ENCODE results near the gene POLR2E. TPM values are rescaled to one million over a fixed set of nuclear protein-coding genes. Genes with fewer than 3 reads are reported as not detected.

Gene POLR2E
- total RNA-seq, 2 experiments from 2014 or later, result 271 to 282 TPM

- ChIA-PET CTCF (interaction anchor here (1.0 to 3.3 kb wide), 7 partner anchors 9 to 209 kb away, joined by 3 to 14 read pairs (median 4); partner anchors contain the start of genes ABCA7 and ARHGAP45), POLR2A (interaction anchor here (0.6 to 1.6 kb wide), 4 partner anchors 10 to 34 kb away, joined by 3 to 5 read pairs (median 3); partner anchors contain the start of gene ARHGAP45)
- peak; percentile 66 for ATAC-seq
- H3K9me3 Mint-ChIP-seq, result peaks cover 14% of the 10 kb centered on the region
- peaks cover 15% of the 10 kb centered on the region for H3K4me1 Mint-ChIP-seq (ENCODE audit: low read depth)
- intact Hi-C loops (cut with micrococcal nuclease), result no loop called here
- peak overlapping the region; percentile 79 for H3K27ac Mint-ChIP-seq
- DNase-seq, result no peak
- H3K4me3 Mint-ChIP-seq, result no peak overlapping the region
- TF ChIP-seq CTCF (IDR thresholded peaks at IDR 0.05), result no peak
- H3K36me3 Mint-ChIP-seq (ENCODE audit: low read depth), result peaks cover 33% of the 10 kb centered on the region
- no peaks in the 10 kb centered on the region for H3K27me3 Mint-ChIP-seq
Observed at GRCh38 chr19:1057176-1057855, 37.9 kb downstream of the POLR2E start.

- ChIA-PET POLR2A (interaction anchor here (0.6 to 1.9 kb wide), 6 partner anchors 12 to 47 kb away, joined by 3 to 5 read pairs (median 3); partner anchors contain the start of genes ARHGAP45 and GPX4), CTCF (interaction anchor here (0.8 to 3.3 kb wide), 3 partner anchors 10 to 211 kb away, joined by 3 to 14 read pairs (median 3); partner anchors contain the start of gene ARHGAP45)
- DNase-seq (no peak), ATAC-seq (no peak)
- no peak overlapping the region for H3K4me3 Mint-ChIP-seq
- peaks cover 20% of the 10 kb centered on the region for H3K4me1 Mint-ChIP-seq (ENCODE audit: low read depth)
- peak overlapping the region; percentile 16 for H3K27ac Mint-ChIP-seq
- no peaks in the 10 kb centered on the region for H3K27me3 Mint-ChIP-seq
- intact Hi-C loops (cut with micrococcal nuclease), result no loop called here
- H3K36me3 Mint-ChIP-seq (ENCODE audit: low read depth), result peaks cover 34% of the 10 kb centered on the region
- TF ChIP-seq CTCF (IDR thresholded peaks at IDR 0.05), result no peak
- peaks cover 14% of the 10 kb centered on the region for H3K9me3 Mint-ChIP-seq
Observed at GRCh38 chr19:1055886-1056620, 39.1 kb downstream of the POLR2E start.

DNA sequence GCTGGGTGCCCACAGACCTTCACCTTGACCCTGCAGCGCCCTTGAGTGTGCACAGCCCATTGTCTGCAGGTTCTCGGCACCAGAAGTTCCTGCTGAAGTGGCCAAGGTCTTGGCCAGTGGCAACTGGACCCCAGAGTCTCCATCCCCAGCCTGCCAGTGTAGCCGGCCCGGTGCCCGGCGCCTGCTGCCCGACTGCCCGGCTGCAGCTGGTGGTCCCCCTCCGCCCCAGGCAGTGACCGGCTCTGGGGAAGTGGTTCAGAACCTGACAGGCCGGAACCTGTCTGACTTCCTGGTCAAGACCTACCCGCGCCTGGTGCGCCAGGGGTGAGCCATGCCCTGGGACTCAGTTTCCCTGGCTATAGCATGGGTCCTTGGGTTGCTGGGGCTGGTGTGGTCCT lies 40.1 kb downstream of the POLR2E start:
- CTCF ChIA-PET, result no interaction called here
- no peak for ATAC-seq
- peaks cover 34% of the 10 kb centered on the region for H3K36me3 Mint-ChIP-seq (ENCODE audit: low read depth)
- peaks cover 14% of the 10 kb centered on the region for H3K9me3 Mint-ChIP-seq
- no peak overlapping the region for H3K27ac Mint-ChIP-seq
- no peak for TF ChIP-seq CTCF (IDR thresholded peaks at IDR 0.05)
- H3K4me3 Mint-ChIP-seq, result no peak overlapping the region
- DNase-seq, result no peak
- H3K4me1 Mint-ChIP-seq (ENCODE audit: low read depth), result peaks cover 20% of the 10 kb centered on the region
- intact Hi-C loops (cut with micrococcal nuclease), result no loop called here
- POLR2A ChIA-PET, result interaction anchor here (0.6 to 1.9 kb wide), 4 partner anchors 11 to 48 kb away, joined by 3 to 5 read pairs (median 3); partner anchors contain the start of gene GPX4
- no peaks in the 10 kb centered on the region for H3K27me3 Mint-ChIP-seq

DNA sequence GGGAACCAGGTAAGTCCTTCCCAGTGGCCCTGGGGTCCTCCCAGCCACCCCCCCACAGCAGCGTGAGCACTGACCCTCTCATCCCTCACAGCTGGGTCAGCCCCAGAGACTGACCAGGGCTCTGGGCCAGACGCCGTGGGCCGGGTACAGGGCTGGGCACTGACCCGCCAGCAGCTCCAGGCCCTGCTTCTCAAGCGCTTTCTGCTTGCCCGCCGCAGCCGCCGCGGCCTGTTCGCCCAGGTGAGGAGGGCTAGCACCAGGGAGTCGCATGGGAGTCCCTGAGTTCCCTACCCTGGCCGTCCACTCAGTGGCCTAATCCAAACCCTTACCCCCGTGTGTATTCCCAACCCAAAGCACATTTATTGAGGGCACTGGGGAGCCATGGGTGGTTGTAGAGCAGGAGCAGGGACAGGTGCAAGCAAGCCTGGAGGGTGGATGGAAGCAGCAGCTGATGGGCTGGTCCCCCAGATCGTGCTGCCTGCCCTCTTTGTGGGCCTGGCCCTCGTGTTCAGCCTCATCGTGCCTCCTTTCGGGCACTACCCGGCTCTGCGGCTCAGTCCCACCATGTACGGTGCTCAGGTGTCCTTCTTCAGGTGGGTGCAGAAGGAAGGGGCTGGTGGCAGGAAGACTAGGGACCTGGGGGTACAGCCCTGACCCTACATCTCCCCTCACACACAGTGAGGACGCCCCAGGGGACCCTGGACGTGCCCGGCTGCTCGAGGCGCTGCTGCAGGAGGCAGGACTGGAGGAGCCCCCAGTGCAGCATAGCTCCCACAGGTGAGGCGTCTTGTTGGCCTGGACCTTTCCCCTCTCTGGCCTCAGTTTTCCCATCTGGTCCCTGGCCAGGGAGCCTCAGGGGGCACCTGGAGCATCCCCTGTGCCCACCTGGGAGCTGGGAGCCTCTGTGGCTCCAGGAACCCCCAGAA lies 40.8 kb downstream of the POLR2E start:
- H3K4me3 Mint-ChIP-seq, result no peak overlapping the region
- peaks cover 20% of the 10 kb centered on the region for H3K4me1 Mint-ChIP-seq (ENCODE audit: low read depth)
- intact Hi-C loops (cut with micrococcal nuclease), result no loop called here
- no peak for TF ChIP-seq CTCF (IDR thresholded peaks at IDR 0.05)
- no peaks in the 10 kb centered on the region for H3K27me3 Mint-ChIP-seq
- CTCF ChIA-PET, result interaction anchor here (2.2 kb wide), 1 partner anchor 10 kb away, joined by 5 read pairs; no protein-coding TSS in a partner anchor
- DNase-seq (no peak), ATAC-seq (no peak)
- peaks cover 14% of the 10 kb centered on the region for H3K9me3 Mint-ChIP-seq
- POLR2A ChIA-PET, result interaction anchor here (0.6 to 1.6 kb wide), 4 partner anchors 10 to 49 kb away, joined by 3 to 4 read pairs (median 3); partner anchors contain the start of gene GPX4
- H3K36me3 Mint-ChIP-seq (ENCODE audit: low read depth), result peaks cover 31% of the 10 kb centered on the region
- no peak overlapping the region for H3K27ac Mint-ChIP-seq

Measured in activated CD8-positive, alpha-beta T cell treated with anti-CD3 and anti-CD28 coated beads for 36 hours (primary cell).